Measurements from ENCODE around the gene PCDHGA7.
"Not testable (repeated sequence)": the region's sequence is repeated elsewhere in the genome, so short reads cannot be mapped to it uniquely, and the experiment has no call there.

Gene PCDHGA7

DNA sequence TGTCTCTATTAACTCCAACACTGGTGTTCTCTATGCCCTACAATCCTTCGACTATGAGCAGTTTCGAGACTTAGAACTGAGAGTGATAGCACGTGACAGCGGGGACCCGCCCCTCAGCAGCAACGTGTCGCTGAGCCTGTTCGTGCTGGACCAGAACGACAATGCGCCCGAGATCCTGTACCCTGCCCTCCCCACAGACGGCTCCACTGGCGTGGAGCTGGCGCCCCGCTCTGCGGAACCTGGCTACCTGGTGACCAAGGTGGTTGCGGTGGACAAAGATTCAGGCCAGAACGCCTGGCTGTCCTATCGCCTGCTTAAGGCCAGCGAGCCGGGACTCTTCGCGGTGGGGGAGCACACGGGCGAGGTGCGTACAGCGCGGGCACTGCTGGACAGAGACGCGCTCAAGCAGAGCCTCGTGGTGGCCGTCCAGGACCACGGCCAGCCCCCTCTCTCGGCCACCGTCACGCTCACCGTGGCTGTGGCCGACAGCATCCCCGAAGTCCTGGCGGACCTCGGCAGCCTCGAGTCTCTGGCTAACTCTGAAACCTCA, 40.3 kb downstream of the PCDHGA7 start:
- H3K27ac ChIP-seq = no peak overlapping the region
- no peak for DNase-seq (ENCODE audit: low read depth, low spot score)

DNA sequence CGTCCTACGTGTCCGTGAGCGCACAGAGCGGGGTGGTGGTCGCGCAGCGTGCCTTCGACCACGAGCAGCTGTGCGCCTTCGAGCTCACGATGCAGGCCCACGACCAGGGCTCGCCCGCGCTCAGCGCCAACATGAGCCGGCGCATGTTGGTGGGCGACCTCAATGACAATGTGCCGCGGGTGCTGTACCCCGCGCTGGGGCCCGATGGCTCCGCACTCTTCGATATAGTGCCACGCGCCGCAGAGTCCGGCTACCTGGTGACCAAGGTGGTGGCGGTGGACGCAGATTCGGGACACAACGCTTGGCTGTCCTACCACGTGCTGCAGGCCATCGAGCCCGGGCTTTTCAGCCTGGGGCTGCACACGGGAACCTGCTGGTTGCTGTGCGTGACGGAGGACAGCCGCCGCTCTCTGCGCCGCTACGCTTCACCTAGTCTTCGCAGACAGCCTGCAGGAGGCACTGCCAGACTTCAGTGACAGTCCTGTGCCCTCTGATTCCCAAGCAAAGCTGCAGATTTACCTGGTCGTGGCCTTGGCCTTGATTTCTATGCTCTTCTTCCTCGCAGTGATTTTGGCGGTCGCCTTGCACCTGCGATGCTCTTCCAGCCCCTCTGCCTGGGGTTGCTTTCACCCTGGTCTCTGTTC, 45.4 kb downstream of the PCDHGA7 start:
- DNase-seq (ENCODE audit: low read depth, low spot score) = no peak

DNA sequence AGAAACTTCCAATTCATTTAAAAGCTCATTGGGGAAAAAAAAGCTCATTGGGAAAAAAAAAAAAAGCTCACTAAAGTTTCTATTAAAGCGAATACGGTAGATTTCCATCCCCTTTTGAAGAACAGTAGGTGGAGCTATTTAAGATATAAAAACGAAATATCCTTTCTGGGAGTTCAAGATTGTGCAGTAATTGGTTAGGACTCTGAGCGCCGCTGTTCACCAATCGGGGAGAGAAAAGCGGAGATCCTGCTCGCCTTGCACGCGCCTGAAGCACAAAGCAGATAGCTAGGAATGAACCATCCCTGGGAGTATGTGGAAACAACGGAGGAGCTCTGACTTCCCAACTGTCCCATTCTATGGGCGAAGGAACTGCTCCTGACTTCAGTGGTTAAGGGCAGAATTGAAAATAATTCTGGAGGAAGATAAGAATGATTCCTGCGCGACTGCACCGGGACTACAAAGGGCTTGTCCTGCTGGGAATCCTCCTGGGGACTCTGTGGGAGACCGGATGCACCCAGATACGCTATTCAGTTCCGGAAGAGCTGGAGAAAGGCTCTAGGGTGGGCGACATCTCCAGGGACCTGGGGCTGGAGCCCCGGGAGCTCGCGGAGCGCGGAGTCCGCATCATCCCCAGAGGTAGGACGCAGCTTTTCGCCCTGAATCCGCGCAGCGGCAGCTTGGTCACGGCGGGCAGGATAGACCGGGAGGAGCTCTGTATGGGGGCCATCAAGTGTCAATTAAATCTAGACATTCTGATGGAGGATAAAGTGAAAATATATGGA, 48.0 kb downstream of the PCDHGA7 start, which contains the start of gene PCDHGA12:
PCDHGA12 (plus strand) TSS at position 176 of the 782 bp plus-strand sequence; CDS start at position 429, 253 bp downstream.
- no peak within 1 kb of the TSS for H3K27ac ChIP-seq
- DNase-seq (ENCODE audit: low read depth, low spot score) = peak; percentile 20

More for the DNA sequence above, 45.4 kb downstream of the PCDHGA7 start:
- H3K27ac ChIP-seq = no peak overlapping the region

DNA sequence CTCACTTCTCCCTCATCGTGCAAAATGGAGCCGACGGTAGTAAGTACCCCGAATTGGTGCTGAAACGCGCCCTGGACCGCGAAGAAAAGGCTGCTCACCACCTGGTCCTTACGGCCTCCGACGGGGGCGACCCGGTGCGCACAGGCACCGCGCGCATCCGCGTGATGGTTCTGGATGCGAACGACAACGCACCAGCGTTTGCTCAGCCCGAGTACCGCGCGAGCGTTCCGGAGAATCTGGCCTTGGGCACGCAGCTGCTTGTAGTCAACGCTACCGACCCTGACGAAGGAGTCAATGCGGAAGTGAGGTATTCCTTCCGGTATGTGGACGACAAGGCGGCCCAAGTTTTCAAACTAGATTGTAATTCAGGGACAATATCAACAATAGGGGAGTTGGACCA, 48.7 kb downstream of the PCDHGA7 start:
- no peak overlapping the region for H3K27ac ChIP-seq
- DNase-seq (ENCODE audit: low read depth, low spot score) = no peak

DNA sequence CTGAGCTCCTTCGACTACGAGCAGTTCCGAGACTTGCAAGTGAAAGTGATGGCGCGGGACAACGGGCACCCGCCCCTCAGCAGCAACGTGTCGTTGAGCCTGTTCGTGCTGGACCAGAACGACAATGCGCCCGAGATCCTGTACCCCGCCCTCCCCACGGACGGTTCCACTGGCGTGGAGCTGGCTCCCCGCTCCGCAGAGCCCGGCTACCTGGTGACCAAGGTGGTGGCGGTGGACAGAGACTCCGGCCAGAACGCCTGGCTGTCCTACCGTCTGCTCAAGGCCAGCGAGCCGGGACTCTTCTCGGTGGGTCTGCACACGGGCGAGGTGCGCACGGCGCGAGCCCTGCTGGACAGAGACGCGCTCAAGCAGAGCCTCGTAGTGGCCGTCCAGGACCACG, 49.8 kb downstream of the PCDHGA7 start:
- DNase-seq (ENCODE audit: low read depth, low spot score); H3K27ac ChIP-seq: not testable (repeated sequence)

DNA sequence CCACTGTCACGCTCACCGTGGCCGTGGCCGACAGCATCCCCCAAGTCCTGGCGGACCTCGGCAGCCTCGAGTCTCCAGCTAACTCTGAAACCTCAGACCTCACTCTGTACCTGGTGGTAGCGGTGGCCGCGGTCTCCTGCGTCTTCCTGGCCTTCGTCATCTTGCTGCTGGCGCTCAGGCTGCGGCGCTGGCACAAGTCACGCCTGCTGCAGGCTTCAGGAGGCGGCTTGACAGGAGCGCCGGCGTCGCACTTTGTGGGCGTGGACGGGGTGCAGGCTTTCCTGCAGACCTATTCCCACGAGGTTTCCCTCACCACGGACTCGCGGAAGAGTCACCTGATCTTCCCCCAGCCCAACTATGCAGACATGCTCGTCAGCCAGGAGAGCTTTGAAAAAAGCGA, 50.2 kb downstream of the PCDHGA7 start:
- not testable (repeated sequence) for H3K27ac ChIP-seq; DNase-seq (ENCODE audit: low read depth, low spot score)

DNA sequence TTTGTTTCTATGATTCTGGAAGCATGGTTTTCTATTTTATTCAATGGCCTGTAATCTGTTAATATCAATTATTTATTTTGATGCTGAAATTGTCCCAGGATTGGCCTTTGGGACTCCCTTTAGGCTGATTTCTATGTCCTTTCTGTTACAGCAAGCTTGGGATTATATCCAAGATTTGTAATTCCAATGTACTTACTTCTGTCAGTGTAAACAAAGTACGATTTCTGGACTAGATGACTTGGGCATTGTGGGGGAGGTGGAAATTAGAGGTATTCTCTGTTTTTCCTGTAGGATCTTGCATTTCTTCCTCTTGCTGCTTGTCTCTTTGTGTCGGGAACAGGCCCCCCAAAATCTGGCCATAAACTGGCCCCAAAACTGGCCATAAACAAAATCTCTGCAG, 51.5 kb downstream of the PCDHGA7 start:
- no peak for DNase-seq (ENCODE audit: low read depth, low spot score)
- H3K27ac ChIP-seq = no peak overlapping the region
